Colonic mucosa (tissue), 4 donors: ENCODE data around the gene GPR55. TPM values are rescaled to one million over a fixed set of nuclear protein-coding genes. Genes with fewer than 3 reads are reported as not detected.

Experiments
- DNase-seq: peaks from one replicate; pipeline ENCODE4 v3.0.0-alpha.2; 2020
- H3K27ac ChIP-seq: fragments of 200-600 bp; one replicate; pipeline ENCODE4 v1.8.0; 2021
- H3K27me3 ChIP-seq: fragments of 200-600 bp; one replicate; pipeline ENCODE4 v1.8.0; 2021
- H3K36me3 ChIP-seq: fragments of 200-600 bp; one replicate; pipeline ENCODE4 v1.8.0; 2021
- H3K4me1 ChIP-seq: fragments of 200-600 bp; one replicate; pipeline ENCODE4 v1.8.0; 2021; ENCODE audit warnings: mild to moderate bottlenecking
- H3K4me3 ChIP-seq: fragments of 200-600 bp; one replicate; pipeline ENCODE4 v1.8.0; 2021
- H3K9ac ChIP-seq, 2 donors: one replicate each; pipeline ENCODE4 v1.7.0; 2013; ENCODE audit warnings: control low read depth in 2 of 2, low read depth in 2 of 2, low read length in 2 of 2
- H3K9me3 ChIP-seq: fragments of 200-600 bp; one replicate; pipeline ENCODE4 v1.8.0; 2021
- CTCF ChIP-seq: fragments of 200-600 bp; IDR thresholded peaks from one replicate; pipeline ENCODE4 v1.8.0; 2022; ENCODE audit warnings: antibody characterized with exemption, mild to moderate bottlenecking
- intact Hi-C: fragments of 100-400 bp; cut with DNase I; formaldehyde crosslinking; loops from one replicate; pipeline ENCODE4 v1.14.1; 2022
- total RNA-seq, 2 donors: library from RNA; stranded (reverse); fragmentation: NEBNext Ultra II Directional in 1 of 2; extraction: Animal tissue kit (Norgen Biotek cat#: 25700) in 1 of 2; gene quantifications; one replicate each; pipeline ENCODE4 v1.2.1, GENCODE V29; 2021
- donor health status: healthy.
- donor health status: DM: no; HTN: no; CAD: no.
- donor health status: DM: no; HTN: no; CAD: no.

GPR55 gene
- total RNA-seq, 2 donors from 2014 or later, result 0.35 to 1.0 TPM

GRCh38 chr2:230921806-230922595, 3.0 kb downstream of the GPR55 start:
- Histone ChIP-seq H3K4me1 (no peaks in the 10 kb centered on the region), H3K9me3 (no peaks in the 10 kb centered on the region), H3K36me3 (no peaks in the 10 kb centered on the region), H3K27me3 (no peaks in the 10 kb centered on the region), H3K9ac (no peak overlapping the region), H3K27ac (no peak overlapping the region), H3K4me3 (no peak overlapping the region)
- TF ChIP-seq CTCF, result no peak
- intact Hi-C loops, result loop anchor here (5.0 kb wide), 1 partner anchor 65 kb away; no protein-coding TSS in a partner anchor
- no peak for DNase-seq

- Histone ChIP-seq H3K4me1 (no peaks in the 10 kb centered on the region), H3K27ac (no peak overlapping the region), H3K9ac (no peak overlapping the region), H3K36me3 (no peaks in the 10 kb centered on the region), H3K4me3 (no peak overlapping the region), H3K27me3 (no peaks in the 10 kb centered on the region), H3K9me3 (no peaks in the 10 kb centered on the region)
- intact Hi-C loops, result loop anchor here (5.0 kb wide), 1 partner anchor 67 kb away; no protein-coding TSS in a partner anchor
- TF ChIP-seq CTCF, result no peak
- DNase-seq, result no peak
Observed at GRCh38 chr2:230920167-230920566, 4.9 kb downstream of the GPR55 start.

- DNase-seq, result no peak
- no peaks in the 10 kb centered on the region for H3K4me1 ChIP-seq
- intact Hi-C loops, result loop anchor here (5.0 kb wide), 1 partner anchor 68 kb away; no protein-coding TSS in a partner anchor
Observed at GRCh38 chr2:230919681-230920080, 5.4 kb downstream of the GPR55 start.

GRCh38 chr2:230919240-230919639, 5.8 kb downstream of the GPR55 start:
- H3K36me3 ChIP-seq, result no peaks in the 10 kb centered on the region
- no peaks in the 10 kb centered on the region for H3K27me3 ChIP-seq
- intact Hi-C loops, result no loop called here
- H3K9me3 ChIP-seq, result no peaks in the 10 kb centered on the region
- no peak overlapping the region for H3K27ac ChIP-seq
- DNase-seq, result no peak
- H3K4me1 ChIP-seq, result no peaks in the 10 kb centered on the region
- H3K4me3 ChIP-seq, result no peak overlapping the region
- TF ChIP-seq CTCF, result no peak
- no peak overlapping the region for H3K9ac ChIP-seq

More at GRCh38 chr2:230919681-230920080, 5.4 kb downstream of the GPR55 start:
- no peaks in the 10 kb centered on the region for H3K36me3 ChIP-seq
- no peak for TF ChIP-seq CTCF
- H3K9me3 ChIP-seq, result no peaks in the 10 kb centered on the region
- H3K27me3 ChIP-seq, result no peaks in the 10 kb centered on the region
- no peak overlapping the region for H3K4me3 ChIP-seq
- no peak overlapping the region for H3K9ac ChIP-seq
- no peak overlapping the region for H3K27ac ChIP-seq

GRCh38 chr2:230916218-230916617, 8.8 kb downstream of the GPR55 start:
- DNase-seq, result no peak
- Histone ChIP-seq H3K4me1 (no peaks in the 10 kb centered on the region), H3K36me3 (no peaks in the 10 kb centered on the region), H3K9me3 (no peaks in the 10 kb centered on the region), H3K4me3 (no peak overlapping the region), H3K9ac (no peak overlapping the region), H3K27ac (no peak overlapping the region), H3K27me3 (no peaks in the 10 kb centered on the region)
- intact Hi-C loops, result no loop called here
- no peak for TF ChIP-seq CTCF
